ENCODE results near the gene NPR2.

- TF ChIP-seq MLX (CRISPR knock-in tag; IDR thresholded peaks at IDR 0.05), result no peak
- no peak for TF ChIP-seq CTCF (IDR thresholded peaks at IDR 0.05)
- TF ChIP-seq SP1 (CRISPR knock-in tag; conservative IDR thresholded peaks at IDR 0.05), result no peak
- TF ChIP-seq NR3C1 (CRISPR knock-in tag; conservative IDR thresholded peaks at IDR 0.05; ENCODE audit: low read depth), result no peak
- no peak for TF ChIP-seq ATF2 (CRISPR knock-in tag; IDR thresholded peaks at IDR 0.05; ENCODE audit: borderline replicate concordance, low read depth)
- TF ChIP-seq ATF1 (CRISPR knock-in tag; IDR thresholded peaks at IDR 0.05), result no peak
These were observed 19.9 kb upstream of the NPR2 start for GRCh38 chr9:35771534-35771933.

Measured in WTC11 (cell line).